Suppressor macrophage (primary cell): ENCODE results near the gene TRIM46.
"Not testable (repeated sequence)": the region's sequence is repeated elsewhere in the genome, so short reads cannot be mapped to it uniquely, and the experiment has no call there.

ENCODE experiments used
- DNase-seq, 4 experiments: peaks; one replicate each; pipeline ENCODE4 v3.0.0-alpha.2; 2020 to 2022

Gene TRIM46

DNA sequence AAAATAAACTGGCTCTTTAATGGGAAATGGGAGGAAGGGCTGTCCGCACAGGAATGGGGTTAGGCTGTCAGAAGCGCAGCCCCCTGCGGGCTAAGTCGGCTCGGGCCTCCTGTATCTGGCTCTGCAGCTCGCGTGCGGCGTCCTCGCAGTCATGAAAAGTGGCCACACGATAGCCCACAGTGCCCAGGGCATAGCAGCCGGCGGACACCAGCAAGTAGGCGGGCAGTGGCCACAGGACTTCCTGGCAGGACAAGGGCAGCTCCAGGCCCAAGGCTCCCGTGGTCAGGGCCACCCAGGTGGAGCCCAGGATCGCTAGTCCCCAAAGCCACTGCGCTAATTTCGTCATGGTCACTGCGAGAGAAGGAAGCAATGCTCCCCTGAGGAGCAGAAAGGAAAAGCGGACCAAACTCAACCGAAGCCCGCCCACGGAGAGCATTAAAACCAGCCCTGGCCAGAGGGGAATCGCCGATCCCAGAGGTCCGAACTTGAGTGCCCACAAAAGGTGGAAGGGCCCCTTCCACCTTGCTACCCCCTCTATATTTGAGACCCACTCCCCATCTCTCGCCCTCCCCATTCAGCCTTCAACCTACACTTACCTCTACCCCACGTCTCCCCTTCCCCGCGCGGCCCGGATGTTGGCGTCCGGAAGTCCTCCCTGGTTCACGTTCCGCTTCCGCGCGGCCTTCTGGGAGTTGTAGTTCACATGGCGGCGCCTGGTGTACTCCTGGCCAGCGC lies 33.6 kb upstream of the TRIM46 start, which contains the start of gene DPM3:
Gene DPM3, minus strand, starts transcription at position 637 of the 735 bp plus-strand sequence. Its CDS starts 291 bp downstream, at position 346.
- peak; percentile 92 to 95 (median 94) for DNase-seq

DNA sequence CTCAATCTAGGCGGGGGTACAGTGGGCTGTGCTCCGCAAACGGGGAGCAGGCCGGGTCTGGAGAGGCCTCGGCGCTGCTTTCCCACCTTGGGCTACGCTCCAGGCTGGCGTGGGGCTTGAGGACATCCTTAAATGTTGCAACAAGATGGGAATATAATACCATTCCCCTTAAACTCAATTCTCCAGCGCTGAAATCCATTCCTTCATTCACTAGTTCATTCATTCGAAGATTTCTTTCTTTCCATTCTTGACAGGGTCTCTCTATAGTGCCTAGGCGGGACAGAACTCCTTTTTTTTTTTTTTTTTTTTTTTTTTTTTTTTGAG lies 33.1 kb upstream of the TRIM46 start:
- DNase-seq: no peak

DNA sequence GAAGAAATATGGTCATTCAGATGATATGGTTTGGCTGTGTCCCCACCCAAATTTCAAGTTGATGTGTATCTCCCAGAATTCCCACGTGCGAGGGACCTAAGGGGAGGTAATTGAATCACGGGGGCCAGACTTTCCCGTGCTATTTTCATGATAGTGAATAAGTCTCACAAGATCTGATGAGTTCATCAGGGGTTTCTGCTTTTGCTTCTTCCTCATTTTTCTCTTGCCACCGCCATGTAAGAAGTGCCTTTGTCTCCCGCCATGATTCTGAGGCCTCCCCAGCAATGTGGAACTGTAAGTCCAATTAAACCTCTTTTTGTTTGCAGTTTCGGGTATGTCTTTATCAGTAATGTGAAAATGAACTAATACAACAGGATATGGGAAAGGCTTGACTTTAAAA lies 31.9 kb upstream of the TRIM46 start:
- peak; percentile 42 to 73 (median 52) for DNase-seq

DNA sequence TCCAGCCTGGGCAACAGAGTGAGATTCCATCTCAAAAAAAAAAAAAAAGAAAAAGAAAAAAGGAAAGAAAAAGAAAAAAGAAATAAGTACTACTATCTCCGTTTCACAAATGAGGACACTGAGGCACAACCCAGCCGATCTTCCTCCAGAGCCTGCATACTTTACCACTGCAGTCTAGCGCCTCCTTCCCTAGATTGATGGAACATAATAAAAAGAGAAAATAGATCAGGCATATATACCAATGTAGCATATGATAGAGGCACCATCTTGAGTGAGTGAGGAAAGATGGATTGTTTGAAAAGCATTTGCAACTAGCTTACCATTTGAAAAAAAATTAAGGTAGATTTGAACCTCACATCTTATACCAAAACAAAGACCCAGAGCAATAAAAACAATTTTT lies 28.2 kb upstream of the TRIM46 start:
- no peak for DNase-seq

DNA sequence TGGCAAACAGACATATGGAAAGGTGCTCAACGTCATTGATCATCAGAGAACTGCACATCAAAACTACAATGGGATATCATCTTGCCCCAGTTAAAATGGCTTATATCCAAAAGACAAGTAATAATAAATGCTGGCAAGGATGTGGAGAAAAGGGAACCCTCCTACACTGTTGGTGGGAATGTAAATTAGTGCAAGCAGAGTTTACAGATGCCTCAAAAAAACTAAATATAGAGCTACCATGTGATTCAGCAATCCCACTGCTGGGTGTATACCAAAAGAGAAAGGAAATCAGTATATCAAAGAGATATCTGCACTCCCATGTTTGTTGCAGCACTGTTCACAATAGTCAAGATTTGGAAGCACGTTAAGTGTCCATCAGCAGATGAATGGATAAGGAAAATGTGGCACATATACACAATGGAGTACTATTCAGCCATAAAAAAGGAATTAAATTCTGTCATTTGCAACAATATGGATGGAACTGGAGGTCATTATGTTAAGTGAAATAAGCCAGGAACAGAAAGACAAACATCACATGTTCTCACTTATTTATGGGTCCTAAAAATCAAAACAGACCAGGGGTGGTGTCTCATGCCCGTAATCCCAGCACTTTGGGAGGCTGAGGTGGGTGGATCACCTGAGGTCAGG lies 17.5 kb upstream of the TRIM46 start:
- peak in 2 of 4 experiments; percentile 37 to 41 for DNase-seq

DNA sequence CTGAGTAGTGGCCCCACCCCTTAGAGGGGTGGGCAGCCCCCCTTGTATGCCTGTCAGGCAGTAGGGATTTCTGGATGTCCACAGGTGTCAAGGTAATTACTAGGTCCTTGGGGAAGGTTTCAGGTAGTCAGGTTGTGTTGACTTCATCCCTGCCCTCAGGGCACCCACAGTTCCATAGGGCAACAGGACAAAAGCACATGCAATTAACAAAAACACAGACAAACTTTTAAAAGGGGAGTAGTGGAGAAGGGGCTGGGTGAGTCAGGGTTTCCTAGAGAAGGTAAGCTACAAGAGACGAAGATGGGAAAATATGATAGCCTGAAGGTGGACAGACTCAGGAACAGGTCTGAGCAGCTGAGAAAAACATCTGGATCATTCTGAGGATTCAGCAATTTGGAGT lies 14.7 kb upstream of the TRIM46 start:
- no peak for DNase-seq

DNA sequence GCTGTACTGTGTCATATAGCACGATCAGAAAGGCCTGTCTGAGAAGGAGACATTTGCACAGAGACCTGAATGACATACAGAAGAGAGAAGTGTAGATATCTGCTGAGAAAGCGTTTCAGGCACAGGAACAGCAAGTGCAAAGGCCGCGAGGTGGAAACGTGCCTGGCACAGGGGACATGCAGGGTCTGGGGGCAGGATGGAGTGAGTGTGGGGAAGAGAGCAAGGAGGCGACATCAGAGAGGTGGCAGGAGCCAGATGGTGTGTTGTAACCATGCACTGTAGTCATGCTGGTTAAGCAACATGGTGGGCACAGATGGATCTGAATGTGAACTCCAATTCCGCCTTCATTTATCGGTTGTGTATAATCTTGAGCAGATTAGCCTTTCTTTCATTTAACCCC lies 13.5 kb upstream of the TRIM46 start:
- DNase-seq: no peak

DNA sequence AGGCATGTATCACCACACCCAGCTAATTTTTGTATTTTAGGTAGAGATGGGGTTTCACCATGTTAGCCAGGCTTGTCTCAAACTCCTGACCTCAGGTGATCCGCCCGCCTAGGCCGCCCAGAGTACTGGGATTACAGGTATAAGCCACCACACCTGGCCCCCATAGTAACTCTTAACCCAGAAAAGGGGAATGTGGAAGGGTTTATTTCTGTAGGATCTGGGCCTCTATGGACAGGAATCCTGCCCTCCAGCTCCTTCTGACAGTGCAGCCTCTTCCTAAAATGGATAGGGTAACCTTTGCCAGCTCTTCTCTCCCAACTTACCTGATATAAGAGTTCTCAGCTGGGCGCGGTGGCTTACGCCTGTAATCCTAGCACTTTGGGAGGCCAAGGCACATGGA lies 11.0 kb upstream of the TRIM46 start:
- DNase-seq: not testable (repeated sequence)

DNA sequence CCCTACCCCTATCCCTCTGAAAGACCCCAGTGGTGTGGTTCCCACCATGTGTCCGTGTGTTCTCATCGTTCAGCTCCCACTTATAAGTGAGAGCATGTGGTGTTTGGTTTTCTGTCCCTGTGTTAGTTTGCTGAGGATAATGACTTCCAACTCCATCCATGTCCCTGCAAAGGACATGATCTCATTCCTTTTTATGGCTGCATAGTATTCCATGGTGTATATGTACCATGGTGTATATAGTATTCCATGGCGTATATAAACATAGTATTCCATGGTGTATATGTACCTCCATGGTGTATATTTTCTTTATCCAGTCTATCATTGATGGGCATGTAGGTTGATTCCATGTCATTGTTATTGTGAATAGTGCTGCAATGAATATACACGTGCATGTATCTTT lies 9.9 kb upstream of the TRIM46 start:
- not testable (repeated sequence) for DNase-seq

DNA sequence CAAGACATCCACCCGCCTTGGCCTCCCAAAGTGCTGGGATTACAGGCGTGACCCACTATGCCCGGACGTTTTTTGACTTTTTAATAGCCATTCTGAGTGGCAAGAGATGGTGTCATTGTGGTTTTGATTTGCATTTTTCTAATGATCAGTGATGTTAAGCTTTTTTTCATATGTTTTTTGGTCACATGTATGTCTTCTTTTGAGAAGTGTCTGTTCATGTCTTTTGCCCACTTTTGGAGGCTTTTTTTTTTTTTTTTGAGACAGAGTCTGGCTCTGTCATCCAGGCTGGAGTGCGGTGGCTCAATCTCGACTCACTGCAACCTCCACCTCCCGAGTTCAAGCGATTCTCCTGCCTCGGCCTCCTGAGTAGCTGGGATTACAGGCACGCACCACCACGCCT lies 9.0 kb upstream of the TRIM46 start:
- DNase-seq: not testable (repeated sequence)

DNA sequence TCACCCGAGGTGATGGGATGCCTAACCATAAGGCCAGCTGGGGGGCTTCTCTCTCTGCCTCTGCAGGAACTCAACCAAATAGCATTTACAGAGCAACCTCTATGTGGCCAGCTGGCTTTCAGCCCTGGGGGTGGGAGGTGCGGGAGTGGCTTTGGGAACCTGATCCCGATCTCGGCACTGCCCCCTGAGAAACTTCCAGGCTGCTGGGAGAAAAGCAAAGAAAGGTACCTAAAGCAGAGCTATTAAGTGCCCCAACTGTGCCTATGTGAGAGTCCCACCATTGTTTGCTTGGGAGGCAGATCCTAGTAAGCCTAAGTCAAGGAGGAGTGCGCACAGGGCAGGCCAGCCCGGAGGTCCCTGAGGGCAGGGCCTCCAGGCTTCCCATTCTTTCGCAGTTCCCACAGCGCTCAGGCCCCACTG lies 7.6 kb upstream of the TRIM46 start:
- DNase-seq: no peak

DNA sequence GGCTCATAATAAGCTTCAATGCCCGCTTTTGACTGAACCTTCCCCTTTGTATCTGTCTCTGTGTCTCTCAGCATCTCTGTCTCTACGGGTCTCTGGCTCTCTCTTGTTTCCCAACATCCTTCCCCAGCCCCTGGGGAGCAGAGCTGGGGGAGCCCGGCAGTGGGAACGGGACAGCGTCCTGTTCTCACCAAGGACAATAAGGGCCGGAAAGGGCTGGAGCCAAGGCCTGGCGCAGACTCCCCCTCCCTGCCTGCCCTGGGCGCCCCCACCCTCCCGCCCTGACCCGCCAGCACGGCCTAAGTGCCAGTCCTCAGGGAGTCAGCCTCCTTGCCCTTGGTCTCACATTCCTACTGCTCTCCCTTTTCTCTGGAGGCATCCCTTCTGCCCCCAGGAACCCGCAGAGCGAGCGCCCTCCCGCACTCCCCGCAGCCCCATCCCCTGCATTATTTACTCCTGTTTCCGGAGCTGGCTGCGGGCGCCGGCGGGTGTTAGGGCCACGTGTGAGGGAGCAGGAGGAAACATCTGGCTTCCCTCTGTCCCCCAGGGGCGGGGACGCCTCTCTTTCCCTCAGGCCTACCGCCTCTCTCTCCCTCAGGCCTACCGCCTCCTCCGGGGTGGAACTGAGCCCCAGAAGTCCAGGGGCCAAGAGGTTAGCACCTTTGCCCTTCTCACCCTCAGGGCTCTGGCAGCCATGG lies 7.0 kb upstream of the TRIM46 start:
- peak in 3 of 4 experiments; percentile 23 to 62 (median 39) for DNase-seq

DNA sequence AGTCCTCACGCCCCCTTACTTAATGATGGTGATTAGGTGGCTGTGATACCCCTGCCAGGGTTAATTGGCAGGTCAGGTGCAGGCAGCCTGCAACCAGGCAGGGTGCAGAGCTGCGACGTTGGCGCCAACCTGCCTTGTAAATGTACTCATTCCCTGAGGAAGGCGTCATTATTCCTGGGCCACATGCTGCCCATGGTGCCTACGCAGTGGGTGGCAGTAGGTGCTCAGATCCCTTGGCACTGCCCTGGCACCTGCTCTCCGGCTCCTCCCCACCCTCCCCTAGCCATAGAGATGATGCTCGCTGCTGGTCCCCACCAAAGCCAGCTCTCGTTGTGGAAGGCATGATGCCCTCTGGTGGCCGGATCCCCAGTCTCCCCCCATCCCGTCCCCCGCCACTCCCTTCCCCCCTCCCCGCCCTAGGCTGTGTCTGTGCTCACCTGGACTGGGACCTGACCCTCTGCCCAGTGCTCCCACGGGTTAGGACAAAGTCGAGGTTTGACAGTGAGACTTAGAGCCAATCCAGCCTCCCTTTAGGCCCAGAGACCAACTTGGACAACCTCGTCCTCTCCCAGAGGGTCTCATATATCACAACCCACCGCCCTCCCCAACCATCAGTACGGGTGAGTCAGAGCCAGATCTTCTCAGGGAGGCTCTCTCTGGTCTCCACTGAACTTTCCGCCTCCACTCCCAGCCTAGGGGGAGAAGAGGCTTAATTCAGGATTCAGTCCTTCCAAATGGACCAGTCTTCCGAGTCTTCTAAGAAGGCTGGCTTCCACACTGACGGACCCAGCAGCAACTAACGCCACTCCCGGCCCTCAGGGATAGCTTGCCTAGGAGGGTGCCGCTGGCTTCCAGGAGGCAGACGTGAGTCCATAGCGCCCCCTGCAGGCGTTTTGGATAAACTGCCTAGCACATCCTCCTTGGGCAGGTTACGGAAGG lies 6.2 kb upstream of the TRIM46 start:
- DNase-seq: peak; percentile 92 to 95 (median 94)

DNA sequence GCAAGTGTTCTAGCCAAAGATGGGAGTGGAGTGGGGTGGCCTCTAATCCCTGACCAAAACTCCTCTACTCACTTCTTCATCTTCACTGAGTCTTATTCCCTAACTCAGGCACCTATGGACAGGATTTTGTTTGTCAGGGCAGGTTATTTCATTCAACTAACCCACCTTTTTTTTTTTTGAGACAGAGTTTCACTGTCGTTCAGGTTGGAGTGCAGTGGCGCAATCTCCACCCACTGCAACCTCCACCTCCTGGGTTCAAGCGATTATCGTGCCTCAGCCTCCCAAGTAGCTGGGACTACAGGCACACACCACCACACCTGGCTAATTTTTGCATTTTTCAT lies 5.6 kb upstream of the TRIM46 start:
- DNase-seq: not testable (repeated sequence)

DNA sequence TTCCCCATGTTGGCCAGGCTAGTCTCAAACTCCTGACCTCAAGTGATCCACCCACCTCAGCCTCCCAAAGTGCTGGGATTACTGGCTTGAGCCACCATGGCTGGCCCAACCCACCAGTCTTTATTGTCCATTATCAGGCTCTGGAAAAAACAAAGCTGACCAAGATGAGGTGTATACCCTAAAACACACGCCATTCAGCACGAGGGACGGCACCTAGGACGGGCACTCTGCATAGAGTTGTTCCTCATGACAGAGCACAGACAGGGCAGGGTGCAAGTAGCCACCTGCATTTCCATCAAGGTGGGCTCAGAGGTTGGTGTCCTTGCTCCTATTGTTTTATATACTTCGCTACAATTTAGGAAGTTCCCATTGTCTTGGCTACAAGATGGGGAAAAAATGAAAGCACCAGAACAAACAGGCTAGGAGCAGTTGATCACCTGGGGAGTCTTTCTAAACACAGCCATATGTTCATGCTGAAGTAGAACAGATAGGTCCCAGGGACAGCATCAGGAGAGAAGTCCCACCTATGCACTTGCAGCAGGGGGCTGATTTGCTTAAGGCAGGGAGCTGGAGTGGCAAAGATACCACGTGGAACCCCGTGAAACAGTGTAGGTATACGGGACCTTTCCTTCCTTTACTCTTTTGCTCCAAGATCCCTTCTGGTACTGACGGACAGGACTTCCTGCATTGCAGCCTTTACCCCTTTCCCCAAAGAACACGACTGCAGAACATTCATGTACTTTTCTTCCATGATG lies 5.0 kb upstream of the TRIM46 start:
- no peak for DNase-seq

DNA sequence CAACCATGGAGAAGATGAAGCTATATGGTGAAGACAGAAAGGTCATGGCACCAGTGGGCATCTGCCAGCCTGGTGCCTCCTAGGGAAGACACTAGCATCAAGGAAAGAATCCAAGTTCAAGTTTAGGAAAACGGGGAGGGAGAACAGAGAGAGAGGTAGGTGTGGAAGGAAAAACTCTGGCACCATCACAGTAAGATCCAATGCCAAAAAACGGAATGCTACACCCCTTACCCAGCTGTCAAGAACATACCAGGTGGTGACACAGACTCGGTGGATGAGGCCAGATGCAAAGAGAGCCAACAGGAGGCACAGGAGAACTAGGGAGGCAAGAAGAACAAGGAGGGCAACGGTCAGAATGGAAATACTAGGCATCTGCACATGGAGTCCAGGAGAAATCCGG lies 4.1 kb upstream of the TRIM46 start:
- no peak for DNase-seq

DNA sequence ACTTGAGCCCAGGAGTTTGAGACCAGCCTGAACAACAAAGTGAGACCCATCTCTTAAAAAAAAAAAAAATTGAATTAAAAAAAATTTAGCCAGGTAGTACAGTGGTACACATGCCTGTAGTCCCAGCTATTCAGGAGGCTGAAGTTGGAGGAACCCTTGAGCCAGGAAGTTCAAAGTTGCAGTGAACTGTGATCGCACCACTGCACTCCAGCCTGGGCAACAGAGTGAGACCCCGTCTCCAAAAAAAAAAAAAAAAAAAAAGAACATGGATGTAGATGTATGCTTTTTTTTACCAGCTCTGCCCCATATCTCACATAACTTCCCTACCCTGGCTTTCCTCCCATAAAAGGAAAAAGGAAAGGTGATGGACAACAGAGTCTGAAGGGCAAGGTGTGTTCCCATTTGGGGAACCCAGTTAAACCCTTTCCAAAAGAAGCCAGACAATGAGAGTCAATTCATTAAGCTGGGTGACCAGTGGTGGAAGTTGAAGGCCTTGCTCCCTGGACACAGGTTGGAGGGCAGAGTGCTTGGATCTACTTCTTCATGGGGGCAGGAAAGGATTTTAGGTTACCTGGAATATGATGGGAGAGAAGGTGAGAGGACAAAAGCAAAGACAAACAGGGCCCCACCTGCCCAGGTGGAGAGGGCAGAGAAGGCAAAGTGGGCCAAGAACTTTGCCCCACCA lies 3.4 kb upstream of the TRIM46 start:
- no peak for DNase-seq

DNA sequence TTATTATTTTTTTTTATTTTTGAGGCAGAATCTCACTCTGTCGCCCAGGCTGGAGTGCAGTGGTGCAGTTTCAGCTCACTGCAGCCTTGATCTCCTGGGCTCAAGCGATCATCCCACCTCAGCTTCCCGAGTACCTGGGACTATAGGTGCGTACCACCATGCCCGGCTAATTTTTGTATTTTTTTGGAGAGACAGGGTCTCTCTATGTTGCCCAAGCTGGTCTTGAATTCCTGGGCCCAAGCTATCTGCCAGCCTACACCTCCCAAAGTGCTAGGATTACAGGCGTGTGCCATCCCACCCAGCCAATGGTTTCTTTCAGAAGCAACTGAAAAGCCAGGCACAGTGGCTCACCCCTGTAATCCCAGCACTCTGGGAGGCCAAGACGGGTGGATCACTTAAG lies 2.8 kb upstream of the TRIM46 start:
- DNase-seq: no peak

DNA sequence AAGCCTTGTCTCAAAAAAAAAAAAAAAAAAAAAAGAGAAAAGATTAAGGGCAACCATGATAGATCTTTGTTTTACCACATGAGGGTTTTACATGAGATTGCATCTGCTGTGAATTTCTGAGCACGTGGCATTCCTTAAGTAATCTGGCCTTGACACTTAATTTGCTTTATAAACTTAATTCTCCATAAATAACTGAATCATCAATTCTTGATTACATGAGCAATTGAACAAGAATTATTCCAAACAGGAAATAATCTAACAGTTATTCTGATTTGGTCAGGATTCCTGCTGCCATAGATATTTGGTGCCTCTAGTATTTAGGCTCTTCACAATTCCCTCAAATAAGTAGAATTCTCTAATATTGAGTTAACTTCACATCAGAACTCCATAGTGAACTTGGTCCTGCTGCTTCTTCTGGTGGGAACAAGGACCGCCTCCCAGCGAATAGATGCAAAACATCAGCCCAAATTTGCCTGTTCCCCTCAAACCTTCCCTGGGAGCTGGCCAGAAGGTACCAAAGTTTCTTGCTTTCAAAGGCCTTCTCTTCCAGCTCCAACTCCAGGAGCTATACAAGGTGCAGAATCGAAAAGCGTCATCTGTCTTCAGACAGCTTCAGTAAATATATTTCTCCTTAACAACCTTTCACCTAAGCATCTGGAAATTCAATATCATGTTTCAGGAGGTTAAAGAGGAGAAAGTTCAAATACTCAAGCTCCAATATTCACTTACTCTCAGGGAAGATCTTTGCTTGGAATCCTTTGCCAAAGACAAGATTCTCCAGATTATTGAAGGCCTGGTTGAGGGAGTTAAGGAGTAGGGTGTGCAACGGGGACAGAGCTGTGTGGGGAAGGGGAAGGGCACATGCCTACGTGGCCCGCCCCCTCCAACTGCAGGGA lies 1.6 kb upstream of the TRIM46 start:
- DNase-seq: peak in 1 of 4 experiments; percentile 48
